Choroid plexus epithelial cell (primary cell): ENCODE measurements around the gene SEL1L.
"Not testable (repeated sequence)": the region's sequence is repeated elsewhere in the genome, so short reads cannot be mapped to it uniquely, and the experiment has no call there.

ENCODE experiments used
- DNase-seq: peaks from one replicate; pipeline ENCODE4 v3.0.0-alpha.2; 2010; ENCODE audit warnings: low read depth
- H3K4me3 ChIP-seq: 2 replicates; pipeline ENCODE4 v1.5.1; 2011; ENCODE audit warnings: low read depth, mild to moderate bottlenecking, control low read depth, low read length, moderate library complexity
- TF ChIP-seq, protein P1 (sequence below): conservative IDR thresholded peaks from 2 replicates; pipeline ENCODE4 v1.5.1; 2011; ENCODE audit warnings: low read depth, mild to moderate bottlenecking, control low read depth, inconsistent platforms, low read length, moderate library complexity

Gene SEL1L

DNA sequence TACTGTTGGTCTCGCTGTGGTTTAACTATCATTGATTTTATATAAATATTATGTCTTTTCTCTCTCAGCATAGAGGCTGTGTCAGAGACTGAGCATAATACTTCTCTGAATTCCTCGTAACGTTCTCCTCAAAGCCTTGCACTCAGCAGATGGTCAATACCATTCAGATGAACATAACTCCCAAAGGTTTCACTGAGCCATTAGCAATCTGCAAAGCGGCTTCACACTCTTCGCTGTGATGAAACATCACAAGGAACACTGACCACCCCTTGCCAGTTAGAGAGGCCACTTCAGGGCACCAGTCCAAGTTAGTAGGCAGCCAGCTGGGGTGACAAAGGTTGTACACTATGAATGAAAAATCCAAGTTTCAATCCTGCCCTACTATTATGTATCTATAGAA lies 103.4 kb downstream of the SEL1L start:
- no peak for DNase-seq
- TF ChIP-seq, protein P1, sequence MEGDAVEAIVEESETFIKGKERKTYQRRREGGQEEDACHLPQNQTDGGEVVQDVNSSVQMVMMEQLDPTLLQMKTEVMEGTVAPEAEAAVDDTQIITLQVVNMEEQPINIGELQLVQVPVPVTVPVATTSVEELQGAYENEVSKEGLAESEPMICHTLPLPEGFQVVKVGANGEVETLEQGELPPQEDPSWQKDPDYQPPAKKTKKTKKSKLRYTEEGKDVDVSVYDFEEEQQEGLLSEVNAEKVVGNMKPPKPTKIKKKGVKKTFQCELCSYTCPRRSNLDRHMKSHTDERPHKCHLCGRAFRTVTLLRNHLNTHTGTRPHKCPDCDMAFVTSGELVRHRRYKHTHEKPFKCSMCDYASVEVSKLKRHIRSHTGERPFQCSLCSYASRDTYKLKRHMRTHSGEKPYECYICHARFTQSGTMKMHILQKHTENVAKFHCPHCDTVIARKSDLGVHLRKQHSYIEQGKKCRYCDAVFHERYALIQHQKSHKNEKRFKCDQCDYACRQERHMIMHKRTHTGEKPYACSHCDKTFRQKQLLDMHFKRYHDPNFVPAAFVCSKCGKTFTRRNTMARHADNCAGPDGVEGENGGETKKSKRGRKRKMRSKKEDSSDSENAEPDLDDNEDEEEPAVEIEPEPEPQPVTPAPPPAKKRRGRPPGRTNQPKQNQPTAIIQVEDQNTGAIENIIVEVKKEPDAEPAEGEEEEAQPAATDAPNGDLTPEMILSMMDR: no peak
- H3K4me3 ChIP-seq: no peak overlapping the region

DNA sequence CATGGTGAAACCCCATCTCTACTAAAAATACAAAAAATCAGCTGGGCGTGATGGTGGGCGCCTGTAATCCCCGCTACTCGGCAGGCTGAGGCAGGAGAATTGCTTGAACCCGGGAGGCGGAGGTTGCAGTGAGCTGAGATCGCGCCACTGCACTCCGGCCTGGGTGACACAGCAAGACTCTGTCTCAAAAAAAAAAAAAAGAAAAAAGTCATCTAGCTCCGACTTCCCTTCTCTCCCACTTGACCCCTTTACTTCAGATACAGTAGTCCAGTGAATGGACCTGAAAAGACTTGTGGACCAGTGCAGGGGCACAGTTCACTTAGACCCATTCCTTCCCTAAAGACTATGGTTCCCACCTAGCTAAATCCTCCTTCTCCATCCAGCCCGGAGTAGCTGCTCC lies 103.9 kb downstream of the SEL1L start:
- not testable (repeated sequence) for DNase-seq, H3K4me3 ChIP-seq

DNA sequence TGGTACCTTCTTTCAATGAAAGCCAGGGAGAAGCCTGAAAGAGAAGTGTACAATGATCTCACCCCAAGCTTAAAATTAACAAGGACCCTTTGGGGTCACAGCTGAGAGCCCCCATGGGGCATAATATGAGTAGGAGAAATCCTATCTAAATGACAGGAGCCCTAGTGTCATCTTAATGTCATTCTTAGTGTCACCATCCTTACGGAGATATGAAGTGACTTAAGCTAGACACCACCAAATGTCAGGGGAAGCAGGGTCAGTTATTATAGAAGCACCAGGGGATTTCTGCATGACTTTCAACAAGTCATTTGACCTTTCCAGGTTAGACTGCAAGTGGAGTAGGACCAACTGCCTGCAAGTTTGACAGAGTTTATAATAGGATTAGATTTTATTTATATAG lies 104.6 kb downstream of the SEL1L start:
- TF ChIP-seq, protein P1: no peak
- DNase-seq: no peak
- H3K4me3 ChIP-seq: no peak overlapping the region

DNA sequence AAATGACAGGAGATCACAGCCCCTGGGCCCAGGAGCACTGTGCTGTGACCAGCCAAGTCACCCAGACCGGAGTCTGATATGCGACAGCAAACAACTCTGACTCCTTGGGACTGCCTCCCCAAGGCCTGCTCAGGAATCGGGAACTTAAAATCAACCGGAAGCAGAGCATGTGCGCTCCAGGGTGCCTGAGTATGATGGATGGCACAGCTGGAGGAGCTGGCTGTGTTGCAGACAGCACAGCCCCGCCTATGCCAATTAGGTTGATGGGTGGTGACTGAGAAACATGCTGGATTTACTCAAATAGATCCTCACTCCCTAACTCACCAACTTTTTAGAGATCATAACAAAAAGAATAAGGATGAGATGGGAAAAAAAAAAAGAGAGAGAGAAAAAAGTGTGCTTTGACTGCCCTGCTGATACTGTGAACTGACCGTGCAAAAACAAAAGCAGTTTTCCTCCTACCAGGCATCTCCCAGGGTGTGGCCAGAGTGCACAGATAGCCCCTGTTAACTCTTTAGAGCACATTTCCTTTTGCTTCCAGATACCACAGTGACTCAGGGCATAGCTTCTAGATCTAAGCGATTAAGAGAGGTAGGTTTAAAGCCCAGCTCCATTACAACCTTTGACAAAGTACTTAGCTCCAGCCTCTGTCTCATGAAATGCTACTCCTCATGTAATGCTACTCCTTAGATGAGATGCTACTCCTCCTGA lies 106.2 kb downstream of the SEL1L start:
- no peak overlapping the region for H3K4me3 ChIP-seq
- no peak for DNase-seq
- TF ChIP-seq, protein P1: no peak

DNA sequence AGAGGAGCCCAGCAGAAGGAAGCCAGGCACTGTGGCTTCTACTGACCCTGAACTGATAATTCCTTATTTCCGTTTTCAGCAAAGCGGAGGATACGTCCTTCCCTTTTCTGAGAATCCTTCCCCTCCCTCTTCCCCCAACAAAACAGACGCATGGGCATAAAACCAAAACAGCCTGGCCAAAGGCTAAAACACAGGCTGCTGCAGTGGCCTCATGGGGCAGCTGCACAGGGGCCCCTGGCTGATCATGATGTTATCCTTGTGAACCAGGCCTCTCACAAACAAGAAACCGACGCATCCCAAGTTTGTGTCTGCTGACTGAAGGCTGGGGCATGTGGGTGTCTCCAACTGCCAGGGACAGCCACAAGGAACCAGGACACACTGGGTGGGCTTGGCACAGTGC lies 110.1 kb downstream of the SEL1L start:
- DNase-seq: no peak

More for the DNA sequence above, 110.1 kb downstream of the SEL1L start:
- no peak overlapping the region for H3K4me3 ChIP-seq
- TF ChIP-seq, protein P1: no peak
